MV-4-11 (cell line): Measurements from ENCODE around the gene KNG1.
"Not testable (repeated sequence)": the region's sequence is repeated elsewhere in the genome, so short reads cannot be mapped to it uniquely, and the experiment has no call there.

Experiments used
- DNase-seq: peaks from one replicate; lab custom pipeline; 2025; lab: John Stamatoyannopoulos, UW

Gene KNG1

GRCh38 chr3:186717039-186717457, at the start of gene KNG1:
TSS of gene KNG1 (plus strand) at chr3:186717359. CDS start at chr3:186717543, 184 bp downstream.
- DNase-seq = no peak

DNA sequence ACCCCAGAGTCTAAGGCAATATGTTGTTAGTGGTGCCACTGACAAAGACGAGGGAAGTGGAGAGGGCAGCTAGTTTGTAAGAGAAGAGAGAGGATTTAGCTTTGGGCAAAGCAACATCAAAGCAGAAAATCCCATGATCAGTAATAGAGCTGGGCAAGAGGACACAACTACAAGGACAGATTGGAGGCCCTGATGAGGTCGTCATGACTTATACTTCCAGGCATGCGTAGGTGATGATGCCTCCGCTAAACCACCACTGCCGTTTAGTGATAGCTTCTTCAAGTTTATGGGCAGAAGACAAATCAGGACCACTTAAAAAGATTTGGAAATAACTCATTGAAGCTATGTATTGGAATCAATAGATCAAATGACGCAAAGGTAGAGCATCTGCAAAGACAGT, 48.7 kb upstream of the KNG1 start:
- DNase-seq = no peak

DNA sequence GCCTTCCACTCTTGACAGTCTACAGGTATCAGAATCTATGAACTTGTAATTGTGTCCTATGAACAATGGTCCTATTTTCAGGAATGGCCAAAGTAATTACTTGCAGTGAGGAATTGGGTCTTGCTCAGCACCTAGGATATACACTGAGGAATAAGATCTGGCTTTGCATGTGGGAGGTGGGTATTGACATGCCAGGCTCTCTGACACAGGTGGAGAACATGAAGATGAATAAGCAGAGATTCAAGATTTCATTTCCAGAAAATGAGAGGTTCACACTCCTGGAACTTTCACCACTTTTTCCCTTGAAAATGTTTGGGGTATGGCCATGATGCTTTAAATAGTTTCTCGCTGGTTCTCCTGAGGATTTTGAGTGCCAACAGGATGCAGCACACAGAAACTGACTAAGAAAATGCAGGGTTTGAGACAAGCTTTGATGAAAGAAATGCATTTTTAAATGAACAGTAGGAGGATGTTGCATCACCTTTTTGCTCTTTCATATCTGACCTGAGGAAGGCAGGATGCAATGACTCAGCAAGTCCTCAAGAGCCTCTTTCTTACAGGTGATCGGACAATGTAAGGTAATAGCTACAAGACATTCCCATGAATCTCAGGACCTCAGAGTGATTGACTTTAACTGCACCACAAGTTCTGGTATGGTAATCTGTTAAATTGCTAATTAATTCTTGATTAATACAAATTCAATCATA, 47.6 kb upstream of the KNG1 start:
- no peak for DNase-seq

GRCh38 chr3:186670155-186670554, 47.0 kb upstream of the KNG1 start:
- no peak for DNase-seq

- DNase-seq = no peak
Measured at GRCh38 chr3:186671051-186671450, 46.1 kb upstream of the KNG1 start.

DNA sequence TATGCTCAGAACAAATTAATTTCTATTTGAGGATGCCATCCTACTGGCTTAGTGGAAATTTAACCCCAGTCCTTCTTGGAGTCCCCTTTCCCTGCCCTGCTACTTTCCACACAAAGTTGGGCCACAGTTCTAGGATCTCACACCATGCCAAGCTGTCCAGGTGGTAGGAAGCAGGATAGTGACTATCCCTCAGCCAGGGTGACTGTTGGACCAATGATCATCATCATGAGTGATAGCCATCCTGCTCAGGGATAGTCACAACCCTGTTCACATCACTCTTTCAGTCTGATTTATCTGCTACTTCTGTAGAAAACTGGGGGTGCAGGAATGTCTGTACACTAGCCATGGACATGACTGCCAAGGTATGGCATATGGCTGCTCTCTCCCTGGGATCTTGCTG, 38.6 kb upstream of the KNG1 start:
- no peak for DNase-seq

GRCh38 chr3:186679151-186679550, 38.0 kb upstream of the KNG1 start:
- no peak for DNase-seq

DNA sequence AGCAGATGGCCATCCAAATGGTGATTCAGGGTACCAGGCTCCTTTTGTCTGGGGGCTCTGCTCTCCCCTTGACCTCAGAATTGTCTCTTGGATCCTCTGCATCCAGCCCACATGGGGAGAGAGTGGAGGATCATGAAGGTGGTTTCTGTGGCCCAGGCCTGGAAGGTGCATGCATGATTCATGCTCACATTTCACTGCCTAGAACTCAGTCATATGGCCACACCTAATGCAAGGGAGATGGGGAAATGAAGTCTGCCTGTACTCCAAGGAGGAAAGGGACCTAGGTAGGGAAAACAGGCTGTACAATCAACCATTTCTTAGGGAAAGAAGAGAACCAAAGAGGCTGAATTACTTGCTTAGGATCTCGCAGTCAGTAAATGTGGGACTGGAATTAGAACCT, 36.3 kb upstream of the KNG1 start:
- DNase-seq = no peak

GRCh38 chr3:186682812-186683211, 34.3 kb upstream of the KNG1 start:
- DNase-seq = no peak

DNA sequence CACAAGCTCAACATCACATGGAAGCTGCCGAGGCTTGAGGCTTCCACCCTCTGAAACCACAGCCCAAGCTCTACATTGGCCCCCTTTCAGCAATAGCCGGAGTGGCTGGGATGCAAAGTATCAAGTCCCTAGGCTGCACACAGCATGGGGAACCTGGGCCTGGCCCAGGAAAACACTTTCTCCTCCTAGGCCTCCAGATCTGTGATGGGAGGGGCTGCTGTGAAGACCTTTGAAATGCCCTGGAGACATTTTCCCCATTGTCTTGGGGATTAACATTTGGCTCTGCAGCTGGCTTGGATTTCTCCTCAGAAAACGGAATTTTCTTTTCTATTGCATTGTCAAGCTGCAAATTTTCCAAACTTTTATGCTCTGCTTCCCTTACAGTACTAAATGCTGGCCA, 33.2 kb upstream of the KNG1 start:
- DNase-seq = no peak

DNA sequence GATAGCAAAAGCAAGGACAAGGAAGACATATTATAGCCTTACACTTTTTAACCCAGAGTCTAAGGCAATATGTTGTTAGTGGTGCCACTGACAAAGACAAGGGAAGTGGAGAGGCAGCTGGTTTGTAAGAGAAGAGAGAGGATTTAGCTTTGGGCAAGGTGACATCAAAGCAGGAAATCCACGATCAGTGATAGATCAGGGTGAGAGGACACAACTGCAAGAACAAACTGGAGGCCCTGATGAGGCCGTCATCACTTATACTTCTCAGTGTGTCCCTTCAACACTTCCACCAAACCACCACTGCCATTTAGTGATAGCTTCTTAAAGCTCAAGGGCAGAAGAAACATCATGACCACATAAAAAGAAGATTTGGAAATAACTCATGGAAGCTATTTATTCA, 30.7 kb upstream of the KNG1 start:
- not testable (repeated sequence) for DNase-seq

- DNase-seq = no peak
Measured at GRCh38 chr3:186687120-186687651, 30.0 kb upstream of the KNG1 start.

GRCh38 chr3:186690304-186690703, 26.9 kb upstream of the KNG1 start:
- peak; percentile 1 for DNase-seq

- DNase-seq = no peak
Measured at GRCh38 chr3:186691676-186692075, 25.5 kb upstream of the KNG1 start.

- no peak for DNase-seq
Measured at GRCh38 chr3:186693843-186694242, 23.3 kb upstream of the KNG1 start.

DNA sequence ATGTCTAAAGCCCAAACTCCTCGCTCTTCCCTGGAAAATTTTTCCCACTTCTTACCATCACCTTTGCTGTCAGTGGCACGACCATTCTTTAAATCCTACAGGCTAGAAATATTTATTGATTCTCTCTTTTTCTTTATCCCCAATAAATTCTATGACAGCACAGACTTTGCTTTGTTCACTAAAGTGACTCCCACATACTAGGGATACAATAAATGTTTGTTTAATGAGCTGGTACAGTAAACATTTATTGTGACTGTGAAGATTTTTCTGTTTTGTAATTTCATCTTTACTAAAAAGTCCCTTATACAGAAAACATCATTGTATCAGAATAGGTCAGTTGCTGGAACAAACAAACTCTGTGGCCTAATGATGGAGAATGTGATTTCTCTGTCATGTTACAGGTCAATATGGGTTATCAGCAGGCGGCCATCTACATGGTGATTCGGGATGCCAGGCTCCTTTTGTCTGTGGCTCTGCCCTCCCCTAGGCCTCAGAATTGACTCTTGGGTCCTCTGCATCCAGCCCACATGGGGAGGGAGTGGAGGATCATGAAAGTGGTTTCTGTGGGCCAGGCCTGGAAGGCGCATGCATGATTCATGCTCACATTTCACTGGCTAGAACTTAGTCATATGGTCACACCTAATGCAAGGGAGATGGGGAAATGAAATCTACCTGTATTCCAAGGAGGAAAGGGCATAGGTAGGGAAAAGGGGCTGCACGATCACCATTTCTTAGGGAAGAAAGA, 22.7 kb upstream of the KNG1 start:
- no peak for DNase-seq

DNA sequence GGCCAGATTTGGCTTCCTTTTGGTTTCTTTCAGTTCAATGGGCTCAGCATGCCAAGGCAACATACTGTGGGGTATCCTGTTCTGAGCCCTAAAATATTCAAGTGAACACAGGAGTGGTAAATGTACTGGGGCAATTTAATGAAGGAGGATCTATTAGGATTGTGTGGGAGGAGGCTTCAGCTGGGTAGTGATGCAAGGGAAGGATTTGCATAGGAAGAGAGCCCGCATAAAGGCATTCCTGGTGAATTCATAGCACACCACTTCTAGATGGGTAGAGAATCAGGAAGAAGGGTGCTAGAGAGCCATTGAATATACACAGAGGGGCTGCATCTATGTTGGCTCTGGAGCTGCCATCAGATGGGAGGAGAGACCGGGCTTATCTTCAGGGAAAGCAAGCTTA, 20.6 kb upstream of the KNG1 start:
- DNase-seq = no peak

GRCh38 chr3:186697510-186697909, 19.6 kb upstream of the KNG1 start:
- no peak for DNase-seq

GRCh38 chr3:186700267-186700666, 16.9 kb upstream of the KNG1 start:
- no peak for DNase-seq

DNA sequence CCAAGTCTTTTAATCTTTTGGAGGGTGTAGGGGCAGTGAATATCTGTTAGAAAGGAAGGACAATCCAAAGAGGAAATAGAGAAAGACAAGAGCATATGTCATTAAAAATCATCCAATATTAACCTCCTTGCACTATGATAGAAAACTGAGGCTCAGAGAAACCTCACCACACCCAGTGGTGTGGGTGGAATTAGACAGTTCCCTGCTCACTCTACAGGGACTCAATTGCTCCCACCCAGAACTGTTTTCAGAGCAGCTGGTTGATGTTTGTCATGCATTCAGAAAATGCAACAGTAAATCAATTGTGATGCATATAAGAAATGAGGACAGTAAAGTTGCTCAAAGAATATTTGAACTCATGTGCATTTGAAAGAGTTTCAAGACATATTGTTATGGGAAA, 14.7 kb upstream of the KNG1 start:
- not testable (repeated sequence) for DNase-seq

DNA sequence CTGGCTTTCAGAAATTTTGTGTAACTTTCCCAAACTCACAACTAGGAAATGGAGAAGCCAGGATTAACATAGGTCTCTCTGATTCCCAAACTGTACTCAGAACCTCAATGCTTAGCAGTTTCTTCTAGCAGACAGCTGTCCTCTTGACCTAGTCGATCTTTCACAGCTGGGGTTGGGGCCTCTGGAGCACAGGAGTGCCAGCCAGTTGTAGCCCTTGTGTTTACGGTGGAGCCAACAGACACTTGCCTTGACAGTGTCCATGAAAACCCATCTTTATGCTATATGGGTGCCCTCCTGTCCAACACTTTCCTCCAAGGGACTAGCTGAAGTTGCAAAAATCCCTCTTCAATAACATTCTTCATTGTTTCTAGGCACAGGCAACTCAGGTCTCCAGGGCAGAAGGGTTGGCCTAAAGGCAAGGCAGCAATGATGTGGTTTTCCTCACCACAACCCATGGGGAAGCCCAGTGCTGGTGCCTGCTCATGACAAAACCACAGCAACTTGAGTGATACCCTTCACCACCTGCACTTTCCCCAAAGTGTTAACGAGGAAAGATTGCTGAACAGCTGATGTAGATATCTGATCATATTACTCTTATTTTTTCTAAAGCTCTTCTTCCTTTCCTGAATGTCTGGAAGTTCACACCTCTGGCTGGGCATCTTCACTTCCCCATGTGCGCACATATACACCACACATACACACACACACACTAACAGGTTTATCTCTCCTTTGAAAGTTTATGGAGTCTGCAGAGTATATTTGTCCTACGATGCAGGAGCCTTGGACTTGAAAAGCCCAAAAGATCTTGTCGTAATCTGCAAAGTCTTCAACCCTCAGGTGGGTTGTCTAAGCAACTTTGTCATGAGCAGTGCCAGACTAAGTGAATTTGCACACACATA, 11.0 kb upstream of the KNG1 start:
- peak; percentile 64 for DNase-seq

GRCh38 chr3:186708983-186709679, 8.0 kb upstream of the KNG1 start:
- DNase-seq = no peak
